COLO668 (cell line): Measurements from ENCODE around the gene LPAR4.
"Not testable (repeated sequence)": the region's sequence is repeated elsewhere in the genome, so short reads cannot be mapped to it uniquely, and the experiment has no call there.

Source experiments
- DNase-seq: peaks from one replicate; lab custom pipeline; 2025; ENCODE audit not compliant: unreplicated experiment; lab: John Stamatoyannopoulos, UW

LPAR4 gene, protein sequence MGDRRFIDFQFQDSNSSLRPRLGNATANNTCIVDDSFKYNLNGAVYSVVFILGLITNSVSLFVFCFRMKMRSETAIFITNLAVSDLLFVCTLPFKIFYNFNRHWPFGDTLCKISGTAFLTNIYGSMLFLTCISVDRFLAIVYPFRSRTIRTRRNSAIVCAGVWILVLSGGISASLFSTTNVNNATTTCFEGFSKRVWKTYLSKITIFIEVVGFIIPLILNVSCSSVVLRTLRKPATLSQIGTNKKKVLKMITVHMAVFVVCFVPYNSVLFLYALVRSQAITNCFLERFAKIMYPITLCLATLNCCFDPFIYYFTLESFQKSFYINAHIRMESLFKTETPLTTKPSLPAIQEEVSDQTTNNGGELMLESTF

DNA sequence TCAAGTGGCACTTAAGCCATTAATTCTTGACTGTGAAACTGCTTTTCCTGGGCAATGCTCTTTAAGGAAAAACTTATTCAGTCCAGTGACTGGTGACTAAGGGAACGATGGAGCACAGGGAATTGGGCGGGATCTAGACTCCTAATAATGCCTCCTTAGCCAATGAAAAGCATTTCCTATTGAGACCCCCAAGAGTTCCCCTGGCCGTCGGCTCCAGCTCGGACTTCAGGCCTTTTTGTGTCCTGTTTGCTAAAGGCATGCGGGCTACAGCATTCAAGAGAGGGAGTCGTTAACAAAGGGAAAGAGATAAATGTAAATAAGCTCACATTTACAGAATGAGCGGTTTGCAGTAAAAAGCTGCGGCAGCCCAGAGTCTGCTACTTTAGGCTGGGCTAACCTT is at the start of gene LPAR4:
Gene LPAR4 (plus strand): TSS at position 232 of the 400 bp plus-strand sequence. CDS start 7,150 bp downstream, outside the sequence.
- no peak for DNase-seq

DNA sequence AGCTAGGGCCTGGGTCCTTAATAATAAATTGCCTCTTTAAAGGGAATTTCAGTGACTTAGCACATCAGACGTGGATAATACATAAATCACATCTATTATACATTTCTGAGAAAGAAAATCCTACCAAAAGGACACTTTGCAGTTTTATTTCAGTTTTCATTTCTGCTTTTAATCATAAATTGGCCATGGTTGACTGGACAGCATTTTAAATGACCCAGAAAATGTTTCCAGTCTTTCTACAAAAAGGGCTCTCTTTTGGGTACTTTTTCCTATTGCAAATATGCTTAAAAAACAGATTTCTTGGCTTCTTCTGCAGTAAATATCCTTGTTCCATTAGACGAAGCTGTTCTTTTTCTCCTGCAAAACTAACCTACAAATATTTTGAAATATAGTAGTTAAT is 41.4 kb upstream of the LPAR4 start:
- DNase-seq = no peak

DNA sequence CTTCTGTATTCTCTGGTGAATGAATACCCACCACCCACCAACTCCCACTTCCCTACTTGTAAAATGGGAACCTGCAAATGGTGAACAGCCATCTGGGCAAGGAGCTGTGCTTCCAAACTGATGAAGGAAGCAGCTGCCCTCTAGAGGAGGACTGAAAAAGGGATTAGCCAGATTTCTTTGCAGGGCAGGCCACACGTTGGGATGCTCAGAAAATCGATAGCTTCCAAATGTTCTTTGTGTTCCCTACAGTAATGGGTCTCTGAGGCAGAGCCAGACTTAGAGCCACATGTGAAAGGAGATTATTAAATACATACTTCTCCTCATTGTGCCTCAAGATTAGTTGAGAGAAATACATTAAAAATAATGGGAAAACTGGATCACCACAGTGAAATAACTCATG is 39.3 kb upstream of the LPAR4 start:
- DNase-seq = no peak

- DNase-seq = no peak
Measured at GRCh38 chrX:78708816-78709215, 38.7 kb upstream of the LPAR4 start.

GRCh38 chrX:78710171-78710570 is 37.3 kb upstream of the LPAR4 start:
- DNase-seq = no peak

GRCh38 chrX:78712336-78712735 is 35.2 kb upstream of the LPAR4 start:
- DNase-seq = no peak

- no peak for DNase-seq
Measured at GRCh38 chrX:78725287-78725686, 22.2 kb upstream of the LPAR4 start.

GRCh38 chrX:78746496-78746895 is 1.0 kb upstream of the LPAR4 start:
- no peak for DNase-seq

GRCh38 chrX:78747971-78748370 is 451 bp downstream of the LPAR4 start:
- DNase-seq = no peak

DNA sequence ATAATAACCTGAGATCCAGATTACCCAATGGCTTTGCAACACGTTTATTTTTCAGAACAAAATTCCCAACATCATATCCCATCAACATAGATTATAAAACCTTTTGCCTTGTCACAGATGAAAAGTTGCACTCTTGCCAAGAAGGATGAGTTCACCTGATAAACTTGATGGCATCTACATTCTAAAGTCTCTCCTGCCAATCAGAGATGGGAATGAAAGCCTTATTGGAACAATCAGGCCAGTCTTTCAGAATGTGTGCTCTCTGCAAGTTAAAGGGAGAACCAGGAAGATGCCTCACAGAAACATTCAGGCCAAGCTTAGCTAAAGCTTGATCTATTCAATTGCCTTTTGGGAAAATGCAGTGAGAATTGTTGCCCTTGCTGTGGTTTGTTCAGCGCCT is 1.3 kb downstream of the LPAR4 start:
- no peak for DNase-seq

- DNase-seq = no peak
Measured at GRCh38 chrX:78753571-78753970, 6.1 kb downstream of the LPAR4 start.

DNA sequence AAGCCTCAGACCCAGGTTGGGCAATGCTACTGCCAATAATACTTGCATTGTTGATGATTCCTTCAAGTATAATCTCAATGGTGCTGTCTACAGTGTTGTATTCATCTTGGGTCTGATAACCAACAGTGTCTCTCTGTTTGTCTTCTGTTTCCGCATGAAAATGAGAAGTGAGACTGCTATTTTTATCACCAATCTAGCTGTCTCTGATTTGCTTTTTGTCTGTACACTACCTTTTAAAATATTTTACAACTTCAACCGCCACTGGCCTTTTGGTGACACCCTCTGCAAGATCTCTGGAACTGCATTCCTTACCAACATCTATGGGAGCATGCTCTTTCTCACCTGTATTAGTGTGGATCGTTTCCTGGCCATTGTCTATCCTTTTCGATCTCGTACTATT is 7.4 kb downstream of the LPAR4 start:
- DNase-seq = no peak

- no peak for DNase-seq
Measured at GRCh38 chrX:78759081-78759480, 11.6 kb downstream of the LPAR4 start.

GRCh38 chrX:78769101-78769755 is 21.7 kb downstream of the LPAR4 start:
- no peak for DNase-seq

DNA sequence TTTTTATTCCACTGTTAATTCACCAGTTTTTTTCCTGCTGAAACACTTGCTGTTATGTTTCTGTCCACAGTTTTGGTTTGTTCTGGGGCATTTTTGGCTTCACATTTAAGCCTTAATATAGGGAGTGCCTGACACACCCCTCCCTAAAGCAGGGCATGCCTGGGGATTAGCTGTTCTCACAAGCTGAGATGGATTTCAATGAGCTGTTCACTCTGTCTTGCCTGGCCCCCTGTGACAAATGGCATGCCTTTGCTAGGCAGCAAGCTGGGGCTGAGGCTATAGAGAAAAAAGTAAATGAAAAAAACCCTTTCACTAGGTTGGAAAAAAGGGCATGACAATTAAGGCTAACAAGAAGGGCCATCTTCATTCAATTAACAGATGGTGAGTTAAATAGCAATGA is 22.4 kb downstream of the LPAR4 start:
- DNase-seq = no peak

DNA sequence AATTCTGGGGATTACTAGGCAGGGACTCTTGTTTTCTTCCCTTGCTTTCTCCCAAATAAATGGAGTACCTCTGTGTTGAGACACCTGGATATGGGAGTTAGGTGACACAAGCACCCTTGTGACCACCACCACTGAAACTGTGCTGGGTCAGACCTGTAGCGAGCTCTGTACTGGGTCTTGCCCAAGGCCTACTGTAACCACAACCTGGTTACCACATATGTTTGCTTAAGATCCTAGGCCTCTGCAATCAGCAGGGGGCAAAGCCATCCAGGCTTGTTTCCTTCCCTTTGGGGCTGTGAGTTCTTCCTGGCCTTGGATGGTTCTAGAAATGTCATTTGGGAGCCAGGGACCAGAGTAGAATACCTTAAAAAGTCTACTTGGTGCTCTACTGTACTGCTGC is 49.4 kb downstream of the LPAR4 start:
- DNase-seq = no peak

GRCh38 chrX:78800114-78800513 is 52.6 kb downstream of the LPAR4 start:
- DNase-seq = no peak

DNA sequence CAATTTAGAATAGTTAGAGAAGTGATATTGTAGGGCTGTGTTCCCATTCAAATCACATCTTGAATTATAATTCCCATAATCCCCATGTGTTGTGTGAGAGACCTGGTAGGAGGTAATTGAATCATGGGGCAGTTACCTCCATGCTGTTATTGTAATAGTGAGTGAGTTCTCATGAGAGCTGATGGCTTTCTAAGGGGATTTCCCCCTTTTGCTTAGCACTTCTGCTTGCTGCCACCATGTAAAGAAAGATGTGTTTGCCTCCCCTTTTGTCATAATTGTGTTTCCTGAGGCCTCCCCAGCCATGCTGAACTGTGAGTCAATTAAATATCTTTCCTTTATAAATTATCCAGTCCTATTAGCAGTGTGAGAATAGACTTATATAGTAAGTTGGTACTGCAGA is 53.2 kb downstream of the LPAR4 start:
- DNase-seq = no peak

- no peak for DNase-seq
Measured at GRCh38 chrX:78801522-78801921, 54.0 kb downstream of the LPAR4 start.

DNA sequence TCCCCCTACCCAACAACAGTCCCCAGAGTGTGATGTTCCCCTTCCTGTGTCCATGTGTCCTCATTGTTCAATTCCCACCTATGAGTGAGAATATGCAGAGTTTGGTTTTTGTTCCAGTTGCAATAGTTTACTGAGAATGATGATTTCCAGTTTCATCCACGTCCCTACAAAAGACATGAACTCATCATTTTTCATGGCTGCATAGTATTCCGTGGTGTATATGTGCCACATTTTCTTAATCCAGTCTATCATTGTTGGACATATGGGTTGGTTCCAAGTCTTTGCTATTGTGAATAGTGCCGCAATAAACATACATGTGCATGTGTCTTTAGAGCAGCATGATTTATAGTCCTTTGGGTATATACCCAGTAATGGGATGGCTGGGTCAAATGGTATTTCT is 55.0 kb downstream of the LPAR4 start:
- DNase-seq = not testable (repeated sequence)
